Stimulated activated CD8-positive, alpha-beta memory T cell treated with anti-CD3 and anti-CD28 coated beads, Interleukin-7, amount 100 ng/mL, for 48 hours (primary cell): ENCODE results near the gene ZNF548.
"Not testable (repeated sequence)": the region's sequence is repeated elsewhere in the genome, so short reads cannot be mapped to it uniquely, and the experiment has no call there.

Source experiments
- DNase-seq, 2 donors: peaks; one replicate each; pipeline ENCODE4 v3.0.0-alpha.2; 2020; ENCODE audit warnings: low read depth in 1 of 2; ENCODE audit errors: extremely low read depth in 1 of 2

Gene ZNF548

GRCh38 chr19:57389730-57390598, at the start of gene ZNF548:
Gene ZNF548, plus strand, starts transcription at chr19:57389854. Its CDS starts 246 bp downstream, at chr19:57390100.
- peak; percentile 94 to 96 for DNase-seq

GRCh38 chr19:57342582-57342981, 47.1 kb upstream of the ZNF548 start:
- no peak for DNase-seq

GRCh38 chr19:57348136-57348535, 41.5 kb upstream of the ZNF548 start:
- DNase-seq = no peak

GRCh38 chr19:57350877-57351805, 38.5 kb upstream of the ZNF548 start, which contains the start of gene ZNF304:
Gene ZNF304, plus strand, starts transcription at chr19:57351271. Its CDS starts 394 bp downstream, at chr19:57351665.
- peak; percentile 68 to 81 for DNase-seq

- no peak for DNase-seq
These were observed 37.8 kb upstream of the ZNF548 start for GRCh38 chr19:57351867-57352266.

GRCh38 chr19:57355916-57356315, 33.7 kb upstream of the ZNF548 start:
- DNase-seq = no peak

- no peak for DNase-seq
These were observed 32.2 kb upstream of the ZNF548 start for GRCh38 chr19:57357406-57357805.

- DNase-seq = no peak
These were observed 30.4 kb upstream of the ZNF548 start for GRCh38 chr19:57359300-57359699.

- DNase-seq = no peak
These were observed 27.2 kb upstream of the ZNF548 start for GRCh38 chr19:57362419-57362818.

- DNase-seq = peak; percentile 94 to 96
These were observed 26.5 kb upstream of the ZNF548 start, which contains the start of the genes TRAPPC2B and ZNF547 for GRCh38 chr19:57362997-57363687. Gene TRAPPC2B, plus strand, starts transcription at chr19:57363551. Its CDS starts 1,283 bp downstream, at chr19:57364834. Gene ZNF547, plus strand, starts transcription at chr19:57363551. Its CDS starts 5,005 bp downstream, at chr19:57368556.

- no peak for DNase-seq
These were observed 25.9 kb upstream of the ZNF548 start for GRCh38 chr19:57363688-57364181.

GRCh38 chr19:57366776-57367175, 22.9 kb upstream of the ZNF548 start:
- no peak for DNase-seq

GRCh38 chr19:57374179-57374578, 15.5 kb upstream of the ZNF548 start:
- no peak for DNase-seq

- not testable (repeated sequence) for DNase-seq
These were observed 15.0 kb upstream of the ZNF548 start for GRCh38 chr19:57374647-57375046.

GRCh38 chr19:57376151-57376550, 13.5 kb upstream of the ZNF548 start:
- DNase-seq = no peak

- no peak for DNase-seq
These were observed 12.0 kb upstream of the ZNF548 start for GRCh38 chr19:57377498-57378146.

- no peak for DNase-seq
These were observed 8.7 kb upstream of the ZNF548 start for GRCh38 chr19:57380923-57381322.

- no peak for DNase-seq
These were observed 6.7 kb upstream of the ZNF548 start for GRCh38 chr19:57382806-57383488.

- no peak for DNase-seq
These were observed 392 bp upstream of the ZNF548 start for GRCh38 chr19:57389194-57389729.
